Tracheal epithelial cell (primary cell): ENCODE measurements around the gene A3GALT2. TPM values are rescaled to one million over a fixed set of nuclear protein-coding genes. Genes with fewer than 3 reads are reported as not detected.

Experiments
- total RNA-seq: library from RNA; depleted of rRNA; stranded (reverse); fragments of >200 nt; gene quantifications from 2 replicates; pipeline ENCODE4 v1.2.1, GENCODE V29; 2014

Gene A3GALT2
- not detected in 2 replicates for total RNA-seq

DNA sequence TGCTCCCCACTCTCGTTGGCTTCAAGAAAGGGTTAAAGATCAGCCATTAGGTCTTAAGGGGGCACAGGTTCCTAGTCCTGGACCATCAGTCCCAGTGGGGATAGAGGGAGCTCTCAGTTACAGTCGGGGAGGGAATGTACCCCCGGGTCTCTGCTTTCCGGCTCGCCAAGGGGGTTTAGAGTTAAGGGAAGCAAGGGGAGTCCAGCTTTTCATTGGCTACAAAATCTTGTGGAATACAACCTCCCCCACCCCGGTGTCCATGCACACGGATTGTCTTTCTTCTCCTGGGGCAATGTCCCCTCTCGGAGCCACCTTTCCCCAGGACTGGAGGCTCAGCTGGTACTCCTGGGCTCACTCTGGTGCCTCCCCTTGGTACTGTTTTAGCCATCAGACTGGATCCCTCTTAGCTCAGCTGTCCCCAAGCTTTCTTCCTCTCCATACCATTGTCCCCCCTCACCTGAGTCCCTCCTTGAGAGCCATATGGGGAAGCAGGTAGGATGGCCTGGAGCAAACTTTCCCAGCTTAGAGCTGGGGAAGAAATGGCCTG lies at the start of gene A3GALT2:
Gene A3GALT2, minus strand, starts transcription at position 480 of the 547 bp plus-strand sequence. Its CDS starts 0 bp downstream, at position 480.

Other genes with a start within 250 kb of the A3GALT2 start
- gene AZIN2, start 239.9 kb downstream of the A3GALT2 start, total RNA-seq = 3.0 and 4.3 TPM in 2 replicates
- 1.1 and 1.7 TPM in 2 replicates for gene TRIM62, start 139.1 kb downstream of the A3GALT2 start, total RNA-seq
- 0.96 and 1.3 TPM in 2 replicates for gene ZNF362, start 64.6 kb downstream of the A3GALT2 start, total RNA-seq
- gene PHC2, start 110.0 kb upstream of the A3GALT2 start, total RNA-seq = 38.4 and 70.8 TPM in 2 replicates
- 7.2 and 8.1 TPM in 2 replicates for gene ZSCAN20, start 151.5 kb upstream of the A3GALT2 start, total RNA-seq